ENCODE results near the gene GRM7.

GRCh38 chr3:7787871-7788828, 927.2 kb downstream of the GRM7 start:
- no peak for TF ChIP-seq ZNF707 (tag by site-specific recombination; IDR thresholded peaks at IDR 0.05)
- no peak for TF ChIP-seq ZNF548 (tag by site-specific recombination; IDR thresholded peaks at IDR 0.05)
- no peak for TF ChIP-seq KLF1 (tag by site-specific recombination; IDR thresholded peaks at IDR 0.05)
- no peak for TF ChIP-seq ZNF221 (tag by site-specific recombination; IDR thresholded peaks at IDR 0.05; ENCODE audit: borderline replicate concordance)
- TF ChIP-seq ZBTB26 (tag by site-specific recombination; optimal IDR thresholded peaks at IDR 0.05): no peak
- TF ChIP-seq ZNF248 (tag by site-specific recombination; IDR thresholded peaks at IDR 0.05): no peak
- no peak for TF ChIP-seq ZNF530 (tag by site-specific recombination; IDR thresholded peaks at IDR 0.05; ENCODE audit: low read depth)
- no peak for TF ChIP-seq CTCF (tag by site-specific recombination; IDR thresholded peaks at IDR 0.05)
- TF ChIP-seq HIC1 (tag by site-specific recombination; IDR thresholded peaks at IDR 0.05): no peak
- no peak for TF ChIP-seq ZNF169 (tag by site-specific recombination; IDR thresholded peaks at IDR 0.05)
- no peak for TF ChIP-seq ZNF202 (tag by site-specific recombination; IDR thresholded peaks at IDR 0.05; ENCODE audit: borderline replicate concordance)
